ENCODE data around the gene LOXL1.

The LOXL1 gene

DNA sequence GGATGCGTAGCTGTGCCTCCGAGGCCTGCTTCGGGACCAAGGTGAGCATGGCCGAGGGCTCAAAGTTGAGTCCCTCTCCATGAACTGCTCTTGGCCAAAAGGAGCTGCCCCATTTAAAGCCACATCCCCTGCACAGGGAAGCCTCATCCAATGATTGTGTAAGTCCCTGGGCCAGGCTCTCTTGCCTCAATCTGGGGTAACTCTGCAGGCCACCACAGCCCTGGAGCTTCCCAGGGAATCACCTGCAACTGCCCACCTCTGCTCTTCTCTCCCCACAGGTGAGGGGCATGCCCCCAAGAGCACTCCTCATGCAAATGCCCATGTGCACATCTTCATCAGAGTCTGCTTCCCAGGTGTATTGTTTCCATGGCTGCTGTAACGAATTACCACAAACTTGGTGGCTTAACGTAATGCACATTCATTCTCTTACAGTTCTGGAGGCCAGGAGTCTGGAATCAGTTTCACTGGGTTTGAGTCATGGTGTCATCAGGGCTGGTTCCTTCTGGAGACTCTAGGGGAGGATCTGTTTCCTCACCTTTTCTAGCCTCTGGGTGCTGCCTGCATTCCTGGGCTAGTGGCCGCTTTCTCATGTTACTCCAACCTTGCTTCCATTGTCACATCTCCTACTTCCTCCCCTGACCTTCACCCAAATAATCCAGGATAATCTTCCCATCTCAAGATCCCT, 25.0 kb upstream of the LOXL1 start:
- DNase-seq (ENCODE audit: low read depth) = no peak
- TF ChIP-seq, protein P1, sequence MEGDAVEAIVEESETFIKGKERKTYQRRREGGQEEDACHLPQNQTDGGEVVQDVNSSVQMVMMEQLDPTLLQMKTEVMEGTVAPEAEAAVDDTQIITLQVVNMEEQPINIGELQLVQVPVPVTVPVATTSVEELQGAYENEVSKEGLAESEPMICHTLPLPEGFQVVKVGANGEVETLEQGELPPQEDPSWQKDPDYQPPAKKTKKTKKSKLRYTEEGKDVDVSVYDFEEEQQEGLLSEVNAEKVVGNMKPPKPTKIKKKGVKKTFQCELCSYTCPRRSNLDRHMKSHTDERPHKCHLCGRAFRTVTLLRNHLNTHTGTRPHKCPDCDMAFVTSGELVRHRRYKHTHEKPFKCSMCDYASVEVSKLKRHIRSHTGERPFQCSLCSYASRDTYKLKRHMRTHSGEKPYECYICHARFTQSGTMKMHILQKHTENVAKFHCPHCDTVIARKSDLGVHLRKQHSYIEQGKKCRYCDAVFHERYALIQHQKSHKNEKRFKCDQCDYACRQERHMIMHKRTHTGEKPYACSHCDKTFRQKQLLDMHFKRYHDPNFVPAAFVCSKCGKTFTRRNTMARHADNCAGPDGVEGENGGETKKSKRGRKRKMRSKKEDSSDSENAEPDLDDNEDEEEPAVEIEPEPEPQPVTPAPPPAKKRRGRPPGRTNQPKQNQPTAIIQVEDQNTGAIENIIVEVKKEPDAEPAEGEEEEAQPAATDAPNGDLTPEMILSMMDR (IDR thresholded peaks at IDR 0.05; ENCODE audit: insufficient read depth, low read depth, low read length, missing control alignments) = no peak
- no peak overlapping the region for H3K4me3 ChIP-seq (ENCODE audit: low read length)

DNA sequence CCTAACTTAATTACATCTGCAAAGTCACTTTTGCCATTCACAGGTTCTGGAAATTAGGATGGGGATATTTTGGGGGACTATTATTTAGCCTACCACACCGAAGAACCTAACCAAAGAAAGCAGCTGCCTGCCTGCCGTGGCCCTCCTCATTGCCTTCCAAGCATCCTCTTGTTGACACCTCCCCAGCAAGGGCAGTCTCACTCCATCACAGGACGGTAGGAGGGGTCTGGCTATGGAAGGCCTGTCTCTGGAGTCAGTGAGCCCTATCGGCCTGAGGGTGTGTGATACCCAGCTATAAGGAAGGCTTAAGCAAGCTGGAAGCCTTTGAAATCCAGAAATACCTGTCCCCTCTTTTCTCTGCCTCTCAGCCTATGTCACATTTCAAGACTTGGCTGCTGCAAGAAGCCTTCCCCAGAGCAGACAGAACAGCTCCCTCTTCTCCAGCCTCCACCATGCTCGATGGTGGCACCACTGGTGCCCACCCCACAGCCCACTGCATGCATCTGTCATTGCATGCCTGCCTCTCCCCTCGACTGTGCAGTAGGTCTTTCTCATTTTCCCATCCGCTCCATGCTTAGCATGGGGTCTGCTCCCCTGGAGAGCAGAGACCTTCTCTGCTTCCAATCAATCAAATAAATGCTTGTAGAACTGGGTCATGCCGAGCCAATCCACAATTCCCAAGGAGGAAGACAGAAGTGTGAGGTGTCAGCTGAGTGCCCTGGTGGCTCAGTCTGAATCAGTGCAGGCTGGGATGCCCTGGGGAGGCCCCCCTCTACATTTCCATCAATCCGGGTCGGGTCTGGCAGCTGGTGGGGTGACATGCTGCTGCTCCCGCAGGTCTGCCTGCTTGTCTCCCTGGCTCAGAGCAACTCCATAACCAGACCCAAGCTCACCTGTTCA, 23.9 kb upstream of the LOXL1 start:
- no peak for DNase-seq (ENCODE audit: low read depth)
- TF ChIP-seq, protein P1 (IDR thresholded peaks at IDR 0.05; ENCODE audit: insufficient read depth, low read depth, low read length, missing control alignments) = no peak
- no peak overlapping the region for H3K4me3 ChIP-seq (ENCODE audit: low read length)

DNA sequence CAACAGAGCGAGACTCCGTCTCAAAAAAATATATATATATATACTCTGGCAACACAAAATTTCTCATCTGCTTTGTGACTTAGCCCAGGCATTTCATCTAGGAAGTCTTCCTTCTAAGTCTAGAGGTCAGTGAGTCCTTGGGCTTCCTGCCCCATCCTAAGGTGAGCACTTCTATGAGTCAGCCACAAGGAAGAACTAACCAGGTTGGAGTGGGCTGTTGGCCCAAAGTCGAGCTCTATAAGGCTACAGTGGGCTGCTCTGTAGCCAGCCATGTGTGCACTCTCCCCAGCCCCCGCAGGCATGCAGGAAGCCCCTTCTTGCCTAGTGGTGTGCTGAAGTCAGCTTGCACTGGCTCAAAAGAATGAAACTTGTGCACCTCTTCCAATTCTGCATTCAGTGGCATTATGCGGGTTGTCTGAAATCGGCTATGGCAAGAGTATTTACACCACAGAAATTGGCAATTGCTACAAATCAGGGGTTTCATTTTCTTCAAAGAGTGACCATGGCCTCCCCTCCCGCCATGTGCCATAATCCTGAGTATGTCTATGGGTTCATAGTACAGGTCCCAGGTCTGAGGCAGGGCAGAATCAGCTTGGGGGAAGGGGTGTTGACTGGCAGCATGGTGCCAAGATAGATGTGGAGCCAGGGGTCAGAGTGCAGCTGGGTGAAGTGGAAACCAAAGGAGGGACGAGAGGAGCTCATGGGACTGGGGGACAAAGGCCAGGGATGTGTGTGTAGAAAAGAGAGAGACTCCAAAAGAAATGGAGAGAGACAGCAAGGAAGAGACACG, 22.0 kb upstream of the LOXL1 start:
- TF ChIP-seq, protein P1 (IDR thresholded peaks at IDR 0.05; ENCODE audit: insufficient read depth, low read depth, low read length, missing control alignments) = no peak
- H3K4me3 ChIP-seq (ENCODE audit: low read length) = no peak overlapping the region
- DNase-seq (ENCODE audit: low read depth) = no peak

DNA sequence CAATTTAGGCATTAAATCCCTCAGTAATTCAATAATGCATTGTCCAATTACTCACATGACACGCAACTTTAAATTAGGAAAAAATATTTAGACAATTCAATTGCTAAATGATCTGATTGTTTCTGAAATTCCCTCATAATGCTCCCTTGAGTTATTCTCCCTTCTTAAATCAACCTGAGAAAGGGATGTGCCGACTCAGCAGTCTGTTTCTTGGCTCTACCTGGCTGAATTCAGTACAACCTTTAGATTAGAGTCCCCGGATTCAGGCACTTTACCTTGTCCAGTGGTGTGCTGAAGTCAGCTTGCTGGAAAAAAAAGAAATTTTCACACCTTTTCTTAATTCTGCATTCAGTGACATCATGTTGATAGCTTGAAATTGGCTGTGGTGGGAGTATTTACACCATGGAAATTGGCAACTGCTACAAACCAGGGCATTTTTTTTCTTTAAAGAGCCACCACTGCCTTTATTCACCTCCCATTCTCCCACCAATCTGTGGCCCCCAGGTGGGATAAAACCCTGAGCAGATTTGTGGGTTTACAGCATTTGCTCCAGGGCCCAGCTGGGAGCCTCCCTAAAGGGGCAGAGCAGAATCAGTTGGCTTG, 20.9 kb upstream of the LOXL1 start:
- H3K4me3 ChIP-seq (ENCODE audit: low read length) = no peak overlapping the region
- DNase-seq (ENCODE audit: low read depth) = no peak
- TF ChIP-seq, protein P1 (IDR thresholded peaks at IDR 0.05; ENCODE audit: insufficient read depth, low read depth, low read length, missing control alignments) = no peak

DNA sequence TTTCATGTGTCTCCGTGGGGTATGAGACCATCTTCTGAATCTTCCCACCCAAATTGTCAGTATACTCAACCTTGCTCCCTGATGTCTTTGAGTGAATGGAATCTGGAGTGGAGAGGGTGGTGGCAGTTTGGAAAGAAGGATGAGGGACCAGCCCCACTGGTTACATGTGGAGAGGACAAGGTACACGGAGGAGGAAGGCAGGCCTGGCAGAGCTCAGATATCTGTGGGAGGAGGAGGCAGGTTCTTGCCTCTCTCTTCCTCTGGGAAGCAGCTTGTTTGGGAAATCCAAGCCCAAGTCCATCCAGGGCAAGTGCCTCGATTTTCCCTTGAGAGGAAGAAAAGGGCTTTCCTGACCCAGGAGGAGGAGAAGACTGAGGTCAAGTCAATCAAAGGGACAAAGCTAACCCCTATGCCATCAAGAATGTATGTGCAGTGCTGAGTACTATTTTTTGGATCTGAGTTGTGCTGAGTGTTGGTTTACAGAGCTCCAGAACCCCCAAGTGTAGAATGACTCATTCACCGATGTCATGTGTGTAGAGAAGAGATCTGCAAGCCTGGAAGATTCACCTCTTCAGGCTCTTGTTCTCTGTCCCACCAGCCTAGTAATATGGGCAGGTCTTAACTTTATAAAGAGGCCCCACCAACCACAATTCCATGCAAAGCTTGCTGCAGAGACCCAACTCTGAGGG, 19.8 kb upstream of the LOXL1 start:
- H3K4me3 ChIP-seq (ENCODE audit: low read length) = no peak overlapping the region
- DNase-seq (ENCODE audit: low read depth) = no peak
- TF ChIP-seq, protein P1 (IDR thresholded peaks at IDR 0.05; ENCODE audit: insufficient read depth, low read depth, low read length, missing control alignments) = no peak

DNA sequence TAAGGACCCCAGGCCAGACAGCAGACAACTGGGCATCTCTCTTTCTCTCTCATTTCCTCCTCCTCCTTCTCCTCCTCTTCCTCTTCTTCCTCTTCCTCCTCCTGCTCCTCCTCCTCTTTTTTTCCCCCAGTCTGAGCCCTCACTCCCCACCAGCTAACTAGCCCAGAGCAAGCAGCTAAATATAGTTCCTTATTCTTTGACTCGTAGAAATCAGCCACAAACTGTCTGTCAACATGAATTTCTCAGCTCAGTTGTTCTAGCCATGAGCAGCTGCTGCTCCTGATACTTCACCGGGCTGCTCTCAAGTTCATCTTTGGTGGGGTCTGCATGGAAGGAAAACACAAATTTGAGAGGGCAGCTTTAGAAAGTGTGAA, 19.2 kb upstream of the LOXL1 start:
- no peak for DNase-seq (ENCODE audit: low read depth)
- TF ChIP-seq, protein P1 (IDR thresholded peaks at IDR 0.05; ENCODE audit: insufficient read depth, low read depth, low read length, missing control alignments) = no peak
- no peak overlapping the region for H3K4me3 ChIP-seq (ENCODE audit: low read length)

Data from epithelial cell of esophagus (primary cell).